Kasumi-1 (cell line): ENCODE results near the gene PCDHGA9.
"Not testable (repeated sequence)": the region's sequence is repeated elsewhere in the genome, so short reads cannot be mapped to it uniquely, and the experiment has no call there.

Experiments used
- DNase-seq, 2 experiments: peaks; one replicate each; lab custom pipeline; 2025; lab: John Stamatoyannopoulos, UW

The PCDHGA9 gene

GRCh38 chr5:141384471-141385267, 17.9 kb upstream of the PCDHGA9 start:
- DNase-seq: no peak

- DNase-seq: not testable (repeated sequence)
Measured at GRCh38 chr5:141387557-141388311, 14.8 kb upstream of the PCDHGA9 start, which contains the start of gene PCDHGB4. TSS of gene PCDHGB4 (plus strand) at chr5:141387698. CDS start at chr5:141387885, 187 bp downstream.

GRCh38 chr5:141388661-141389060, 13.9 kb upstream of the PCDHGA9 start:
- no peak for DNase-seq

GRCh38 chr5:141389153-141390042, 13.2 kb upstream of the PCDHGA9 start:
- DNase-seq: no peak

GRCh38 chr5:141392429-141393198, 10.0 kb upstream of the PCDHGA9 start, which contains the start of gene PCDHGA8:
TSS of gene PCDHGA8 (plus strand) at chr5:141392633. CDS start at chr5:141392814, 181 bp downstream.
- DNase-seq: no peak

- no peak for DNase-seq
Measured at GRCh38 chr5:141393267-141393666, 9.3 kb upstream of the PCDHGA9 start.

GRCh38 chr5:141394401-141395187, 8.0 kb upstream of the PCDHGA9 start:
- not testable (repeated sequence) for DNase-seq

- not testable (repeated sequence) for DNase-seq
Measured at GRCh38 chr5:141397756-141398551, 4.6 kb upstream of the PCDHGA9 start, which contains the start of gene PCDHGB5. TSS of gene PCDHGB5 (plus strand) at chr5:141397947. CDS start at chr5:141398128, 181 bp downstream.

- no peak for DNase-seq
Measured at GRCh38 chr5:141398608-141399007, 4.0 kb upstream of the PCDHGA9 start.

GRCh38 chr5:141399555-141400258, 2.9 kb upstream of the PCDHGA9 start:
- DNase-seq: no peak

- DNase-seq: no peak
Measured at GRCh38 chr5:141403387-141403786, 809 bp downstream of the PCDHGA9 start.

- not testable (repeated sequence) for DNase-seq
Measured at GRCh38 chr5:141407790-141408505, 5.4 kb downstream of the PCDHGA9 start, which contains the start of gene PCDHGB6. TSS of gene PCDHGB6 (plus strand) at chr5:141408021. CDS start at chr5:141408203, 182 bp downstream.

GRCh38 chr5:141409598-141410306, 7.2 kb downstream of the PCDHGA9 start:
- DNase-seq: no peak

GRCh38 chr5:141411575-141411974, 9.0 kb downstream of the PCDHGA9 start:
- no peak for DNase-seq

GRCh38 chr5:141412854-141413539, 10.4 kb downstream of the PCDHGA9 start, which contains the start of gene PCDHGA10:
TSS of gene PCDHGA10 (plus strand) at chr5:141412987. CDS start at chr5:141413176, 189 bp downstream.
- peak; percentile 83 to 88 for DNase-seq

- DNase-seq: peak in 1 of 2 experiments; percentile 9
Measured at GRCh38 chr5:141413540-141414069, 11.0 kb downstream of the PCDHGA9 start.
